MM.1S (cell line): ENCODE measurements around the gene LMF1.

Experiments used
- DNase-seq: peaks from one replicate; pipeline ENCODE4 v3.0.0-alpha.2; 2015
- H2AFZ ChIP-seq: fragments of 300-600 bp; sonication (generic); 2 replicates; pipeline ENCODE4 v1.6.0; 2016; ENCODE audit warnings: antibody characterized with exemption, low read length
- H3F3A ChIP-seq: fragments of 300-600 bp; sonication (generic); 2 replicates; pipeline ENCODE4 v1.6.1; 2016; ENCODE audit warnings: mild to moderate bottlenecking, antibody characterized with exemption, low read length, moderate library complexity, mixed read lengths; ENCODE audit not compliant: insufficient read depth
- H3K27ac ChIP-seq: fragments of 300-600 bp; sonication (generic); 2 replicates; pipeline ENCODE4 v1.5.1; 2016; ENCODE audit warnings: mild to moderate bottlenecking, low read length
- H3K27me3 ChIP-seq: fragments of 300-600 bp; sonication (generic); replicated peaks from 2 replicates; pipeline ENCODE4 v1.6.0; 2016; ENCODE audit warnings: low read length; ENCODE audit not compliant: insufficient read depth
- H3K36me3 ChIP-seq: fragments of 300-600 bp; sonication (generic); replicated peaks from 2 replicates; pipeline ENCODE4 v1.6.1; 2016; ENCODE audit warnings: mild to moderate bottlenecking, low read length, mixed read lengths; ENCODE audit not compliant: insufficient read depth
- H3K4me1 ChIP-seq: fragments of 300-600 bp; sonication (generic); 2 replicates; pipeline ENCODE4 v1.6.1; 2016; ENCODE audit warnings: low read length, mixed read lengths
- H3K4me2 ChIP-seq: fragments of 300-600 bp; sonication (generic); 2 replicates; pipeline ENCODE4 v1.6.0; 2016; ENCODE audit warnings: low read depth, low read length
- H3K4me3 ChIP-seq: fragments of 300-600 bp; sonication (generic); 2 replicates; pipeline ENCODE4 v1.5.1; 2016; ENCODE audit warnings: low read length, mixed read lengths
- H3K79me2 ChIP-seq: fragments of 300-600 bp; sonication (generic); 2 replicates; pipeline ENCODE4 v1.6.1; 2016; ENCODE audit warnings: mixed run types, low read length, mixed read lengths
- H3K9ac ChIP-seq: fragments of 300-600 bp; sonication (generic); 2 replicates; pipeline ENCODE4 v1.6.1; 2016; ENCODE audit warnings: low read length, mixed read lengths
- H3K9me2 ChIP-seq: fragments of 300-600 bp; sonication (generic); replicated peaks from 2 replicates; pipeline ENCODE4 v1.6.1; 2016; ENCODE audit warnings: mild to moderate bottlenecking, low read length, mixed read lengths; ENCODE audit not compliant: insufficient read depth
- H3K9me3 ChIP-seq: fragments of 300-600 bp; sonication (generic); replicated peaks from 2 replicates; pipeline ENCODE4 v1.6.1; 2016; ENCODE audit warnings: mild to moderate bottlenecking, low read length, mixed read lengths; ENCODE audit not compliant: insufficient read depth
- H4K20me1 ChIP-seq: fragments of 300-600 bp; sonication (generic); 2 replicates; pipeline ENCODE4 v1.6.1; 2016; ENCODE audit warnings: mild to moderate bottlenecking, low read length, moderate library complexity, mixed read lengths; ENCODE audit not compliant: insufficient read depth
- EZH2 ChIP-seq: fragments of 300-600 bp; sonication (generic); optimal IDR thresholded peaks from 2 replicates; pipeline ENCODE3; 2017; ENCODE audit warnings: low read depth, mild to moderate bottlenecking, antibody characterized with exemption, low read length, mixed read lengths
- EZH2phosphoT487 ChIP-seq: fragments of 300-600 bp; sonication (generic); IDR thresholded peaks from 2 replicates; pipeline ENCODE4 v1.6.1; 2018; ENCODE audit warnings: antibody characterized with exemption, low read length
- TF ChIP-seq, protein P1 (sequence below): fragments of 300-600 bp; sonication (generic); IDR thresholded peaks from 2 replicates; pipeline ENCODE4 v1.5.1; 2016; ENCODE audit warnings: antibody characterized with exemption, low read length, mixed read lengths

The LMF1 gene

GRCh38 chr16:947255-947921 is 23.4 kb downstream of the LMF1 start:
- no peak for DNase-seq
- Histone ChIP-seq H3K36me3 (no peaks in the 10 kb centered on the region), H3K4me3 (no peak overlapping the region), H3K9me3 (no peaks in the 10 kb centered on the region), H3K27me3 (peaks cover 15% of the 10 kb centered on the region), H3K27ac (no peak overlapping the region), H3K9ac (no peak overlapping the region), H3K4me2 (no peak overlapping the region), H3F3A (no peaks in the 10 kb centered on the region), H4K20me1 (no peaks in the 10 kb centered on the region), H2AFZ (no peak overlapping the region), H3K4me1 (no peaks in the 10 kb centered on the region), H3K79me2 (no peaks in the 10 kb centered on the region), H3K9me2 (no peaks in the 10 kb centered on the region)
- TF ChIP-seq EZH2phosphoT487 (no peak), EZH2 (no peak)
- TF ChIP-seq, protein P1, sequence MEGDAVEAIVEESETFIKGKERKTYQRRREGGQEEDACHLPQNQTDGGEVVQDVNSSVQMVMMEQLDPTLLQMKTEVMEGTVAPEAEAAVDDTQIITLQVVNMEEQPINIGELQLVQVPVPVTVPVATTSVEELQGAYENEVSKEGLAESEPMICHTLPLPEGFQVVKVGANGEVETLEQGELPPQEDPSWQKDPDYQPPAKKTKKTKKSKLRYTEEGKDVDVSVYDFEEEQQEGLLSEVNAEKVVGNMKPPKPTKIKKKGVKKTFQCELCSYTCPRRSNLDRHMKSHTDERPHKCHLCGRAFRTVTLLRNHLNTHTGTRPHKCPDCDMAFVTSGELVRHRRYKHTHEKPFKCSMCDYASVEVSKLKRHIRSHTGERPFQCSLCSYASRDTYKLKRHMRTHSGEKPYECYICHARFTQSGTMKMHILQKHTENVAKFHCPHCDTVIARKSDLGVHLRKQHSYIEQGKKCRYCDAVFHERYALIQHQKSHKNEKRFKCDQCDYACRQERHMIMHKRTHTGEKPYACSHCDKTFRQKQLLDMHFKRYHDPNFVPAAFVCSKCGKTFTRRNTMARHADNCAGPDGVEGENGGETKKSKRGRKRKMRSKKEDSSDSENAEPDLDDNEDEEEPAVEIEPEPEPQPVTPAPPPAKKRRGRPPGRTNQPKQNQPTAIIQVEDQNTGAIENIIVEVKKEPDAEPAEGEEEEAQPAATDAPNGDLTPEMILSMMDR: no peak

- no peaks in the 10 kb centered on the region for H3K9me3 ChIP-seq
- TF ChIP-seq, protein P1: no peak
- no peak for TF ChIP-seq EZH2phosphoT487
- H3K9me2 ChIP-seq: no peaks in the 10 kb centered on the region
- no peak for DNase-seq
- no peak overlapping the region for H3K27ac ChIP-seq
- no peaks in the 10 kb centered on the region for H3K36me3 ChIP-seq
- no peaks in the 10 kb centered on the region for H3K4me1 ChIP-seq
- no peaks in the 10 kb centered on the region for H4K20me1 ChIP-seq
- no peak overlapping the region for H3K9ac ChIP-seq
- H3K4me3 ChIP-seq: no peak overlapping the region
- H2AFZ ChIP-seq: no peak overlapping the region
- no peak overlapping the region for H3K4me2 ChIP-seq
- H3K27me3 ChIP-seq: peaks cover 29% of the 10 kb centered on the region
- H3K79me2 ChIP-seq: no peaks in the 10 kb centered on the region
- H3F3A ChIP-seq: no peaks in the 10 kb centered on the region
Observed at GRCh38 chr16:946048-946395, 24.8 kb downstream of the LMF1 start.

- Histone ChIP-seq H3K9me2 (no peaks in the 10 kb centered on the region), H3K9me3 (no peaks in the 10 kb centered on the region), H3K79me2 (no peaks in the 10 kb centered on the region), H2AFZ (no peak overlapping the region), H3K27me3 (peaks cover 34% of the 10 kb centered on the region), H3K27ac (no peak overlapping the region), H3K36me3 (no peaks in the 10 kb centered on the region), H3K9ac (no peak overlapping the region), H4K20me1 (no peaks in the 10 kb centered on the region), H3K4me1 (no peaks in the 10 kb centered on the region), H3K4me3 (no peak overlapping the region), H3K4me2 (no peak overlapping the region), H3F3A (no peaks in the 10 kb centered on the region)
- no peak for DNase-seq
- TF ChIP-seq EZH2 (no peak), EZH2phosphoT487 (no peak)
- TF ChIP-seq, protein P1: no peak
Observed at GRCh38 chr16:945271-946047, 25.3 kb downstream of the LMF1 start.
